ENCODE measurements around the gene MARCHF9. TPM values are rescaled to one million over a fixed set of nuclear protein-coding genes. Genes with fewer than 3 reads are reported as not detected.

Gene MARCHF9
- total RNA-seq, 2 experiments from 2014 or later: 23.6 to 24.4 TPM

GRCh38 chr12:57751788-57752667 lies 2.9 kb upstream of the MARCHF9 start, which contains the start of gene CDK4:
CDK4 (minus strand) TSS chr12:57752310; CDS start chr12:57751717, 593 bp downstream.
- H3K36me3 Mint-ChIP-seq (ENCODE audit: low read depth): peaks cover 42% of the 10 kb centered on the region
- ChIA-PET CTCF (interaction anchor here (0.7 to 1.2 kb wide), 3 partner anchors 10 to 12 kb away, joined by 3 to 5 read pairs (median 4); no protein-coding TSS in a partner anchor), POLR2A (interaction anchor here (1.0 kb wide), 2 partner anchors 10 to 13 kb away, joined by 3 to 4 read pairs; no protein-coding TSS in a partner anchor)
- H3K9me3 Mint-ChIP-seq (ENCODE audit: insufficient read depth): no peaks in the 10 kb centered on the region
- H3K4me3 Mint-ChIP-seq: peak within 1 kb of the TSS; percentile 94
- no peaks in the 10 kb centered on the region for H3K27me3 Mint-ChIP-seq (ENCODE audit: low read depth)
- peak within 1 kb of the TSS; percentile 86 for H3K27ac Mint-ChIP-seq
- peaks cover 53% of the 10 kb centered on the region for H3K4me1 Mint-ChIP-seq (ENCODE audit: low read depth)
- ATAC-seq: peak; percentile 78
- DNase-seq: peak; percentile 100

DNA sequence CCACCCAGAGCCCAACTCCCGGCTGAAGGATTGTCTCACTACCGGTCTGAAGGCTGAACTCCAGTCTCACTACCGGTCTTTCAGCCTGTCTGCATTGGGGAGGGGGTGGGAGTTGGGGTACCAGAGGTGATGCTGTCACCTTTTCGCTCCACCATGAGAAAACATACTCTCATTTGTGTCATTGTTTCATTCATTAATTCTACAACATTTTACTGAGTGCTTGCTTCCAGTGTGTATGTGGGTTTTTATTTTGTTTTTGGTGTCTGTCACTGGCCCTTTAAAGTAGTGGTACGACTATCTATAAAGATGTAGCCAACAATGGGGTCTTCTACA lies 2.3 kb upstream of the MARCHF9 start:
- ChIA-PET POLR2A (interaction anchor here (1.0 kb wide), 2 partner anchors 11 to 12 kb away, joined by 3 to 4 read pairs; no protein-coding TSS in a partner anchor), CTCF (interaction anchor here (0.7 to 1.2 kb wide), 2 partner anchors 10 to 11 kb away, joined by 4 to 5 read pairs; no protein-coding TSS in a partner anchor)
- peaks cover 54% of the 10 kb centered on the region for H3K4me1 Mint-ChIP-seq (ENCODE audit: low read depth)
- no peak for ATAC-seq
- H3K27ac Mint-ChIP-seq: peak overlapping the region; percentile 86
- no peak for DNase-seq
- H3K36me3 Mint-ChIP-seq (ENCODE audit: low read depth): peaks cover 39% of the 10 kb centered on the region
- no peaks in the 10 kb centered on the region for H3K27me3 Mint-ChIP-seq (ENCODE audit: low read depth)
- H3K9me3 Mint-ChIP-seq (ENCODE audit: insufficient read depth): no peaks in the 10 kb centered on the region
- peak overlapping the region; percentile 94 for H3K4me3 Mint-ChIP-seq

DNA sequence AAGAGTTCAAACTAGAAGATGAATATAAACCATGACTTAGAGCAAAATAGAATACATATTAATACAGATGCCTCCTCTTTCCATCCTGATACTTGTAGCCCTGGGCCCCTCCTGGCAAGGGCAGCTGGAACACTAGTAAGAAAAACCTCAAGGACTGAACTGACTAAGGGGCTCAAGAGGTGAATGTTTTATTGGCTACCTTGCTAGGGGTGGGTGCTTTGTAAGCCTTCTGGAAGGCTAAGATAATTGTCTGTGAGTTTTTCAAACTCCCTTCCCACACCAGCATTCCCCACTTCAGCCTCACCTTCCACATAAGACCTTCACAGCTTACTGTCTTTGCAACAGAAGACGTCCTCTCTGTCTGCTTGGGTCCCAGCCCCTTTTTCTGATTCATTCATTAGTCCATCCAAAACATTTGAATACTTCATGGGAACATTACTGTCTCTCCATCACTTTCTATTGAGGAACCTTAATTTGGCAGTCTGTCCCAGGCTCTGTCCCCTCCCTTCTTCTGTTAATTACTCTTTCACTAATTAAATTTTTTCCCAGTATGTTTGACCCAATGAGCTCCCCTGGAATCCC lies 1.1 kb upstream of the MARCHF9 start:
- Mint-ChIP-seq H3K9me3 (ENCODE audit: insufficient read depth) (no peaks in the 10 kb centered on the region), H3K4me3 (peak overlapping the region; percentile 80), H3K27ac (peak overlapping the region; percentile 81), H3K27me3 (ENCODE audit: low read depth) (no peaks in the 10 kb centered on the region), H3K4me1 (ENCODE audit: low read depth) (peaks cover 54% of the 10 kb centered on the region), H3K36me3 (ENCODE audit: low read depth) (peaks cover 34% of the 10 kb centered on the region)
- POLR2A ChIA-PET: no interaction called here
- ATAC-seq (no peak), DNase-seq (no peak)
- CTCF ChIA-PET: interaction anchor here (0.9 to 1.4 kb wide), 5 partner anchors 9 to 29 kb away, joined by 3 to 5 read pairs (median 3); partner anchors contain the start of genes TSFM and TSPAN31

DNA sequence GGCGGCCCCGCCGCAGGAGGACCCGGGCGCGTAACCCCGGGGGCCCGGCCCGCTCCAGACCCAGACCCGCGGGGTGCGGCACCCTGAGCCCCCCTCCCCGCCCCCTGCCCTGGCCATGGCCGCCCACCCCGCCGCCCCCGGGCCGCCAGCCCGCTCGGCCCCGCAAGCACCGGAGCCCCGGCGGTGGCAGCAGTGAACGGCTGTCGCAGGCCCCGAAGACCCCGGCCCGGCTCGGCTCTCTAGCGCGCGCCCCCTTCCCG lies 221 bp downstream of the MARCHF9 start:
- H3K4me1 Mint-ChIP-seq (ENCODE audit: low read depth): peaks cover 54% of the 10 kb centered on the region
- no peak overlapping the region for H3K27ac Mint-ChIP-seq
- peak overlapping the region; percentile 24 for H3K4me3 Mint-ChIP-seq
- peaks cover 29% of the 10 kb centered on the region for H3K36me3 Mint-ChIP-seq (ENCODE audit: low read depth)
- no peak for ATAC-seq
- CTCF ChIA-PET: interaction anchor here (2.6 to 3.0 kb wide), 2 partner anchors 12 to 149 kb away, joined by 46 to 72 read pairs; partner anchors contain the start of gene CYP27B1
- POLR2A ChIA-PET: no interaction called here
- DNase-seq: no peak
- H3K27me3 Mint-ChIP-seq (ENCODE audit: low read depth): no peaks in the 10 kb centered on the region
- no peaks in the 10 kb centered on the region for H3K9me3 Mint-ChIP-seq (ENCODE audit: insufficient read depth)

DNA sequence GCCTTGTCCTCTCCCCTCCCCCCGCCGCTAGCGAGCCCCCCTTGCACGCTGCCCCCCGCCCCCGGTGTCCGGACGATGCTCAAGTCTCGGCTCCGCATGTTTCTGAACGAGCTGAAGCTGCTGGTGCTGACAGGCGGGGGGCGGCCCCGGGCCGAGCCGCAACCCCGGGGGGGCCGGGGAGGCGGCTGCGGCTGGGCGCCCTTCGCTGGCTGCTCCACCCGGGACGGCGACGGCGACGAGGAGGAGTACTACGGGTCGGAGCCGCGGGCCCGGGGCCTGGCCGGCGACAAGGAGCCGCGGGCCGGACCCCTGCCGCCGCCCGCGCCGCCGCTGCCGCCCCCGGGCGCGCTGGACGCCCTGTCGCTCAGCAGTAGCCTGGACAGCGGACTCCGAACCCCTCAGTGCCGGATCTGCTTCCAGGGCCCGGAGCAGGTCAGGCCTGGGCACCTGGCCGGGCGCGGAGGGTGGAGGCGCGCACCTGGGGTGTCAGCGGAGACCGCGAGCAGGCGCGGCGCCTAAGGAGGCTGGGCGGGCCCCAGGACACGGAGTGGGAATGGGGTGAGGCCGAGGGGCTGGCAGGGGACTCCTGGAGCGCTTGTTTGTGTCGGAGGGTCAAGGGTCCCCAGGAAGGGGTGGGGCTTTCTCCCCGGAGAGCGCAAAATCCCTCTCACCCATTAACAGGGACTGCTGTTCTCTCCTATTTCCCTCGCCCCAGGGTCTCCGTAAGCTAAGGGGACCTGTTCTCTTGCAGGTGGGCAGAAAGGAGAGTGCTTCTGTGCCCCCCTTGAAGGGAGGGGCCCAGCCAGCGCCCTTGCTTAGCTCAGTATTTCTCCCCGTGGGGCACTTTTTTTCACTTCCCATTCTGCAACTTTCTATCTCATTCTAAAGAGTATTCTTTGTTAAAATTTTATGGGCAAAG lies 810 bp downstream of the MARCHF9 start:
- ChIA-PET CTCF (interaction anchor here (0.8 to 3.0 kb wide), 25 partner anchors 11 to 297 kb away, joined by 3 to 72 read pairs (median 7); partner anchors contain the start of genes CYP27B1, EEF1AKMT3, METTL1 and TSPAN31), POLR2A (interaction anchor here (0.5 to 1.2 kb wide), 4 partner anchors 11 to 236 kb away, joined by 3 to 6 read pairs (median 4); partner anchors contain the start of genes CYP27B1, DDIT3, EEF1AKMT3 and METTL1)
- H3K9me3 Mint-ChIP-seq (ENCODE audit: insufficient read depth): no peaks in the 10 kb centered on the region
- peaks cover 48% of the 10 kb centered on the region for H3K4me1 Mint-ChIP-seq (ENCODE audit: low read depth)
- peak; percentile 48 for DNase-seq
- peaks cover 23% of the 10 kb centered on the region for H3K36me3 Mint-ChIP-seq (ENCODE audit: low read depth)
- peak overlapping the region; percentile 79 for H3K4me3 Mint-ChIP-seq
- no peak for ATAC-seq
- peak overlapping the region; percentile 54 for H3K27ac Mint-ChIP-seq
- no peaks in the 10 kb centered on the region for H3K27me3 Mint-ChIP-seq (ENCODE audit: low read depth)

- peaks cover 40% of the 10 kb centered on the region for H3K4me1 Mint-ChIP-seq (ENCODE audit: low read depth)
- H3K27ac Mint-ChIP-seq: peak overlapping the region; percentile 54
- H3K27me3 Mint-ChIP-seq (ENCODE audit: low read depth): no peaks in the 10 kb centered on the region
- peaks cover 14% of the 10 kb centered on the region for H3K36me3 Mint-ChIP-seq (ENCODE audit: low read depth)
- peak overlapping the region; percentile 79 for H3K4me3 Mint-ChIP-seq
- ChIA-PET CTCF (interaction anchor here (0.8 to 3.0 kb wide), 34 partner anchors 9 to 298 kb away, joined by 3 to 72 read pairs (median 5); partner anchors contain the start of genes CYP27B1, EEF1AKMT3, METTL1 and PIP4K2C), POLR2A (interaction anchor here (0.5 to 1.2 kb wide), 5 partner anchors 10 to 63 kb away, joined by 3 to 6 read pairs (median 4); partner anchors contain the start of genes CYP27B1, EEF1AKMT3 and METTL1)
- DNase-seq (peak; percentile 81), ATAC-seq (peak; percentile 24)
- no peaks in the 10 kb centered on the region for H3K9me3 Mint-ChIP-seq (ENCODE audit: insufficient read depth)
Observed at GRCh38 chr12:57756406-57757341, 1.8 kb downstream of the MARCHF9 start.

GRCh38 chr12:57757771-57758170 lies 2.9 kb downstream of the MARCHF9 start:
- ChIA-PET CTCF (interaction anchor here (1.1 to 3.0 kb wide), 6 partner anchors 9 to 167 kb away, joined by 3 to 72 read pairs (median 8); partner anchors contain the start of genes CYP27B1, EEF1AKMT3, METTL1 and PIP4K2C), POLR2A (no interaction called here)
- DNase-seq: no peak
- Mint-ChIP-seq H3K4me3 (no peak overlapping the region), H3K27ac (no peak overlapping the region), H3K9me3 (ENCODE audit: insufficient read depth) (no peaks in the 10 kb centered on the region), H3K27me3 (ENCODE audit: low read depth) (no peaks in the 10 kb centered on the region), H3K4me1 (ENCODE audit: low read depth) (peaks cover 35% of the 10 kb centered on the region), H3K36me3 (ENCODE audit: low read depth) (peaks cover 12% of the 10 kb centered on the region)
- no peak for ATAC-seq

- POLR2A ChIA-PET: interaction anchor here (0.8 to 1.5 kb wide), 3 partner anchors 10 to 21 kb away, joined by 3 to 5 read pairs (median 3); partner anchors contain the start of gene TSPAN31
- CTCF ChIA-PET: interaction anchor here (0.9 to 2.1 kb wide), 12 partner anchors 9 to 175 kb away, joined by 3 to 20 read pairs (median 4); partner anchors contain the start of genes CTDSP2, EEF1AKMT3, METTL1 and TSPAN31
- no peak for DNase-seq
- ATAC-seq: no peak
- Mint-ChIP-seq H3K9me3 (ENCODE audit: insufficient read depth) (no peaks in the 10 kb centered on the region), H3K36me3 (ENCODE audit: low read depth) (peaks cover 15% of the 10 kb centered on the region), H3K27me3 (ENCODE audit: low read depth) (no peaks in the 10 kb centered on the region), H3K4me1 (ENCODE audit: low read depth) (peaks cover 26% of the 10 kb centered on the region), H3K4me3 (no peak overlapping the region), H3K27ac (no peak overlapping the region)
Observed at GRCh38 chr12:57758552-57759359, 3.9 kb downstream of the MARCHF9 start.

- H3K27me3 Mint-ChIP-seq (ENCODE audit: low read depth): peaks cover 3% of the 10 kb centered on the region
- no peaks in the 10 kb centered on the region for H3K9me3 Mint-ChIP-seq (ENCODE audit: insufficient read depth)
- CTCF ChIA-PET: interaction anchor here (0.6 to 2.1 kb wide), 22 partner anchors 8 to 181 kb away, joined by 3 to 20 read pairs (median 4); partner anchors contain the start of genes CTDSP2, EEF1AKMT3, METTL1 and TSFM
- peaks cover 15% of the 10 kb centered on the region for H3K36me3 Mint-ChIP-seq (ENCODE audit: low read depth)
- no peak overlapping the region for H3K27ac Mint-ChIP-seq
- H3K4me1 Mint-ChIP-seq (ENCODE audit: low read depth): peaks cover 23% of the 10 kb centered on the region
- ATAC-seq: no peak
- no peak overlapping the region for H3K4me3 Mint-ChIP-seq
- POLR2A ChIA-PET: interaction anchor here (0.8 to 1.5 kb wide), 4 partner anchors 9 to 20 kb away, joined by 3 to 5 read pairs (median 3); partner anchors contain the start of genes EEF1AKMT3, METTL1 and TSPAN31
- DNase-seq: peak; percentile 67
Observed at GRCh38 chr12:57759360-57759980, 4.6 kb downstream of the MARCHF9 start.

All from activated CD8-positive, alpha-beta T cell treated with anti-CD3 and anti-CD28 coated beads, Interleukin-2, amount 10 ng/mL, durations not matched to agents 7 days and 5 days (primary cell).